Pancreas (tissue), 10 donors: ENCODE measurements around the gene KCNN3. TPM values are rescaled to one million over a fixed set of nuclear protein-coding genes. Genes with fewer than 3 reads are reported as not detected.
A peak's percentile ranks its signal among the peaks of the same experiment; 100 is the strongest.

Experiments used
- ATAC-seq, 4 donors: fragments of 200-7000 bp; cut with Tn5 transposase; one replicate each; pipeline versions ENCODE4 v1.8.0 to v1.9.1; 2020; ENCODE audit warnings: mild to moderate bottlenecking in 4 of 4, moderate library complexity in 4 of 4
- DNase-seq, 6 donors: peaks; one replicate each; pipeline ENCODE4 v3.0.0-alpha.2; 2020
- FAIRE-seq: peaks from 2 replicates; lab custom pipeline; 2012; peaks lifted over from hg19 to GRCh38; lab: Jason Lieb, UNC
- H3K27ac ChIP-seq, 4 donors: fragments of 200-600 bp; sonication (generic); 1 replicate in 3 of 4; 2 replicates in 1 of 4; pipeline versions ENCODE4 v1.5.0 to v1.8.0; 2020
- H3K27me3 ChIP-seq, 4 donors: fragments of 200-600 bp; one replicate each; pipeline ENCODE4 v1.8.0; 2021
- H3K36me3 ChIP-seq, 3 donors: fragments of 200-600 bp; sonication (generic) in 1 of 3; one replicate each; pipeline versions ENCODE4 v1.5.0 to v1.8.0; 2020 to 2021
- H3K4me1 ChIP-seq, 3 donors: fragments of 200-600 bp; one replicate each; pipeline ENCODE4 v1.8.0; 2021
- H3K4me3 ChIP-seq, 4 donors: fragments of 200-600 bp; sonication (generic) in 2 of 4; one replicate each; pipeline versions ENCODE4 v1.5.0 to v1.8.0; 2020 to 2021
- H3K9me3 ChIP-seq, 4 donors: fragments of 200-600 bp; one replicate each; pipeline ENCODE4 v1.8.0; 2021
- CTCF ChIP-seq, 4 donors: fragments of 200-600 bp; sonication (generic) in 3 of 4; IDR thresholded peaks; one replicate each; pipeline versions ENCODE4 v1.5.0 to v1.8.0; 2021; ENCODE audit warnings: antibody characterized with exemption in 4 of 4
- WGBS, 2 donors: extraction: QIAGEN DNeasy Blood & Tissue Kit; methylation state at CpG; one replicate each; pipeline ENCODE4 v1.1.7; 2013; 5-methylcytosine and 5-hydroxymethylcytosine counted together
- intact Hi-C, 3 donors: fragments of 100-400 bp; cut with DNase I; formaldehyde crosslinking; loops; one replicate each; pipeline versions ENCODE4 v1.11.1 to v1.14.2; 2022
- polyA plus RNA-seq, 2 donors: library from polyadenylated mRNA; stranded (reverse); fragments of 200-250 nt; gene quantifications; one replicate each; pipeline ENCODE4 v1.2.3, GENCODE V29; 2013
- total RNA-seq, 6 donors: library from RNA; stranded (reverse); fragmentation: NEBNext Ultra II Directional in 4 of 6; extraction: Animal tissue kit (Norgen Biotek cat#: 25700) in 4 of 6; gene quantifications; one replicate each; pipeline versions ENCODE4 v1.2.1 to v1.2.4, GENCODE V29; 2021 to 2023
- donor health status: healthy with polysubstance abuse.
- donor health status: DM: no; HTN: no; CAD: no; lungs with moderate emphysema.
- donor health status: DM: no; HTN: no; CAD: no.
- donor health status: control.
- donor health status: control.
- donor health status: Bipolar disorder and iron deficiency.
- donor health status: DM: yes; HTN: yes; CAD: no.
- donor health status: DM: no; HTN: no; CAD: no.
- donor health status: DM: no; HTN: no; CAD: no.
- donor health status: DM: yes; HTN: yes; CAD: no.

Gene KCNN3
- total and polyA plus RNA-seq, 8 donors = 0.11 to 1.0 (median 0.33) TPM

- FAIRE-seq = no peak
- Histone ChIP-seq H3K27ac (no peak overlapping the region), H3K4me3 (no peak overlapping the region), H3K36me3 (no peaks in the 10 kb centered on the region), H3K4me1 (peaks cover 14 to 19% (median 16%) of the 10 kb centered on the region in 3 donors), H3K27me3 (no peaks in the 10 kb centered on the region), H3K9me3 (no peaks in the 10 kb centered on the region)
- no peak for ATAC-seq
- TF ChIP-seq CTCF (IDR thresholded peaks at IDR 0.05) = no peak
- no peak for DNase-seq
- intact Hi-C loops = loop anchor here in 2 of 3 donors (10.0 kb wide), 2 partner anchors 316 to 326 kb away; partner anchors contain the start of genes CHRNB2 (in 1 of the 2) and UBE2Q1 (in 1 of the 2)
- 54 to 60% methylated on average over 5 of the region's 5 CpGs for WGBS, 2 donors
Measured at GRCh38 chr1:154880671-154881070, 10.6 kb upstream of the KCNN3 start.

- FAIRE-seq (no peak), DNase-seq (peak in 1 of 6 donors; percentile 53), ATAC-seq (no peak)
- Histone ChIP-seq H3K4me1 (peaks cover 14 to 19% (median 16%) of the 10 kb centered on the region in 3 donors), H3K27ac (no peak overlapping the region), H3K9me3 (no peaks in the 10 kb centered on the region), H3K4me3 (no peak overlapping the region), H3K36me3 (no peaks in the 10 kb centered on the region), H3K27me3 (no peaks in the 10 kb centered on the region)
- intact Hi-C loops = loop anchor here in 1 of 3 donors (5.0 kb wide), 1 partner anchor 212 kb away; no protein-coding TSS in a partner anchor
- WGBS, 2 donors = 49 to 50% methylated on average over 16 of the region's 16 CpGs
- no peak for TF ChIP-seq CTCF (IDR thresholded peaks at IDR 0.05)
Measured at GRCh38 chr1:154879038-154879421, 8.9 kb upstream of the KCNN3 start.

GRCh38 chr1:154878371-154879037 lies 8.4 kb upstream of the KCNN3 start:
- peaks cover 14 to 19% (median 16%) of the 10 kb centered on the region in 3 donors for H3K4me1 ChIP-seq
- peak; percentile 65 to 92 (median 83) for DNase-seq
- H3K4me3 ChIP-seq = no peak overlapping the region
- no peaks in the 10 kb centered on the region for H3K9me3 ChIP-seq
- H3K36me3 ChIP-seq = no peaks in the 10 kb centered on the region
- 21 to 23% methylated on average over 20 of the region's 20 CpGs for WGBS, 2 donors
- FAIRE-seq = no peak
- intact Hi-C loops = loop anchor here in 1 of 3 donors (5.0 kb wide), 1 partner anchor 211 kb away; no protein-coding TSS in a partner anchor
- H3K27ac ChIP-seq = no peak overlapping the region
- peak; percentile 87 to 97 (median 93) for ATAC-seq
- peak; percentile 68 to 83 (median 78) for TF ChIP-seq CTCF (IDR thresholded peaks at IDR 0.05)
- H3K27me3 ChIP-seq = no peaks in the 10 kb centered on the region

GRCh38 chr1:154877370-154877974 lies 7.4 kb upstream of the KCNN3 start:
- intact Hi-C loops = loop anchor here in 1 of 3 donors (5.0 kb wide), 1 partner anchor 210 kb away; no protein-coding TSS in a partner anchor
- 33 to 36% methylated on average over 17 of the region's 17 CpGs for WGBS, 2 donors
- FAIRE-seq (no peak), ATAC-seq (peak; percentile 89 to 92 (median 90)), DNase-seq (peak; percentile 61 to 83 (median 77))
- Histone ChIP-seq H3K27ac (peak overlapping the region; percentile 62 to 80 (median 75)), H3K9me3 (no peaks in the 10 kb centered on the region), H3K4me1 (peaks cover 14 to 19% (median 16%) of the 10 kb centered on the region in 3 donors), H3K36me3 (no peaks in the 10 kb centered on the region), H3K27me3 (no peaks in the 10 kb centered on the region), H3K4me3 (no peak overlapping the region)
- TF ChIP-seq CTCF (IDR thresholded peaks at IDR 0.05) = no peak
